Stomach (tissue), 4 donors: Measurements from ENCODE around the gene SLC35B4.

Experiments used
- CTCF ChIP-seq, 7 experiments: fragments of 450-650 bp in 4 of 7; fragments of 200-600 bp in 3 of 7; sonication (generic) in 3 of 7; IDR thresholded peaks; one replicate each; pipeline ENCODE4 v1.5.1; 2016 to 2019; ENCODE audit warnings: antibody characterized with exemption in 7 of 7, control low read depth in 2 of 7, mild to moderate bottlenecking in 1 of 7
- EP300 ChIP-seq: sonication (generic); formaldehyde crosslinking; IDR thresholded peaks from one replicate; pipeline ENCODE4 v1.6.1; 2017; ENCODE audit warnings: antibody characterized with exemption
- POLR2A ChIP-seq, 4 donors: fragments of 450-650 bp; IDR thresholded peaks; one replicate each; pipeline ENCODE4 v1.6.1; 2016; ENCODE audit warnings: antibody characterized with exemption in 4 of 4, control low read depth in 2 of 4, mild to moderate bottlenecking in 1 of 4, moderate library complexity in 1 of 4

GRCh38 chr7:134359787-134360432 lies 43.2 kb upstream of the SLC35B4 start:
- TF ChIP-seq POLR2A (IDR thresholded peaks at IDR 0.05) (no peak), CTCF (IDR thresholded peaks at IDR 0.05) (no peak), EP300 (no peak)
